HepG2 (cell line): ENCODE measurements around the gene TBCE. TPM values are rescaled to one million over a fixed set of nuclear protein-coding genes. Genes with fewer than 3 reads are reported as not detected.

Experiments used
- ARNT2 ChIP-seq: sonication (generic); formaldehyde crosslinking; IDR thresholded peaks from 2 replicates; pipeline ENCODE4 v1.8.0; 2022; ENCODE audit warnings: mild to moderate bottlenecking, low read depth, missing genetic modification reagents, moderate library complexity
- NRL ChIP-seq: sonication (generic); formaldehyde crosslinking; IDR thresholded peaks from 2 replicates; pipeline ENCODE4 v1.5.0; 2020; ENCODE audit warnings: missing genetic modification reagents, mild to moderate bottlenecking, moderate library complexity, borderline replicate concordance
- PAF1 ChIP-seq: IDR thresholded peaks from 2 replicates; pipeline ENCODE4 v1.6.1; 2016; ENCODE audit warnings: missing genetic modification reagents, missing compliant biosample characterization
- PHB2 ChIP-seq: fragments of 450-650 bp; IDR thresholded peaks from 2 replicates; pipeline ENCODE4 v1.6.1; 2018; ENCODE audit not compliant: partially characterized antibody
- SAFB2 ChIP-seq: sonication (generic); formaldehyde crosslinking; IDR thresholded peaks from 2 replicates; pipeline ENCODE4 v1.5.1; 2020; ENCODE audit warnings: missing genetic modification reagents, low read depth, mild to moderate bottlenecking, borderline replicate concordance
- TAF1 ChIP-seq: sonication (generic); formaldehyde crosslinking; IDR thresholded peaks from 2 replicates; pipeline ENCODE4 v1.4.0; 2020; ENCODE audit warnings: missing genetic modification reagents
- THAP11 ChIP-seq: IDR thresholded peaks from 2 replicates; pipeline ENCODE4 v1.6.1; 2016; ENCODE audit warnings: missing biosample characterization, missing genetic modification reagents
- ZBTB3 ChIP-seq: sonication (generic); formaldehyde crosslinking; IDR thresholded peaks from 2 replicates; pipeline ENCODE4 v1.4.0; 2020; ENCODE audit warnings: low read depth, mild to moderate bottlenecking, moderate library complexity, missing genetic modification reagents, borderline replicate concordance
- ZMAT3 ChIP-seq: sonication (generic); formaldehyde crosslinking; conservative IDR thresholded peaks from 2 replicates; pipeline ENCODE4 v1.7.0; 2021; ENCODE audit warnings: missing genetic modification reagents
- ZNF180 ChIP-seq: sonication (generic); formaldehyde crosslinking; IDR thresholded peaks from 2 replicates; pipeline ENCODE4 v1.4.0; 2020; ENCODE audit warnings: low read depth, missing genetic modification reagents, borderline replicate concordance
- ZNF546 ChIP-seq: sonication (generic); formaldehyde crosslinking; conservative IDR thresholded peaks from 2 replicates; pipeline ENCODE4 v1.8.1; 2023; ENCODE audit warnings: mild to moderate bottlenecking, missing genetic modification reagents
- ZNF772 ChIP-seq: sonication (generic); formaldehyde crosslinking; IDR thresholded peaks from 2 replicates; pipeline ENCODE4 v1.5.0; 2020; ENCODE audit warnings: mild to moderate bottlenecking, missing genetic modification reagents
- polyA plus RNA-seq, 8 experiments: library from polyadenylated mRNA; depleted of rRNA in 3 of 8; stranded (reverse) in 7 of 8; unstranded in 1 of 8; fragments of >200 nt; fragmentation: Illumina TruSeq in 4 of 8; extraction: Trizol in 4 of 8; gene quantifications; 2 replicates each; pipeline versions ENCODE4 v1.2.1 to v1.2.3, GENCODE V29; 2011 to 2016; ENCODE audit warnings: low read depth in 4 of 8, missing spikeins in 1 of 8, mixed read lengths in 1 of 8; ENCODE audit not compliant: insufficient read depth in 1 of 8
- total RNA-seq, 5 experiments: library from RNA; depleted of rRNA; stranded (reverse); fragments of >200 nt; fragmentation: Illumina TruSeq; extraction: Trizol; gene quantifications; 2 replicates each; pipeline ENCODE4 v1.2.3, GENCODE V29; 2016; ENCODE audit warnings: low read depth in 1 of 5
- TF ChIP-seq, protein P1 (sequence below): sonication (generic); formaldehyde crosslinking; IDR thresholded peaks from 2 replicates; pipeline ENCODE4 v1.8.0; 2022; ENCODE audit warnings: mild to moderate bottlenecking, missing genetic modification reagents
- TF ChIP-seq, protein P2 (sequence below): sonication (generic); formaldehyde crosslinking; IDR thresholded peaks from 2 replicates; pipeline ENCODE4 v1.4.0; 2020; ENCODE audit warnings: missing genetic modification reagents, borderline replicate concordance
- TF ChIP-seq, protein P3 (sequence below): sonication (generic); formaldehyde crosslinking; IDR thresholded peaks from 2 replicates; pipeline ENCODE4 v1.4.0; 2020; ENCODE audit warnings: missing genetic modification reagents

Gene TBCE
- total and polyA plus RNA-seq, 2 of the 13 experiments (the other 11 are each of a cell fraction or from before 2014, with no cell fraction given) = 25.6 to 31.1 TPM

DNA sequence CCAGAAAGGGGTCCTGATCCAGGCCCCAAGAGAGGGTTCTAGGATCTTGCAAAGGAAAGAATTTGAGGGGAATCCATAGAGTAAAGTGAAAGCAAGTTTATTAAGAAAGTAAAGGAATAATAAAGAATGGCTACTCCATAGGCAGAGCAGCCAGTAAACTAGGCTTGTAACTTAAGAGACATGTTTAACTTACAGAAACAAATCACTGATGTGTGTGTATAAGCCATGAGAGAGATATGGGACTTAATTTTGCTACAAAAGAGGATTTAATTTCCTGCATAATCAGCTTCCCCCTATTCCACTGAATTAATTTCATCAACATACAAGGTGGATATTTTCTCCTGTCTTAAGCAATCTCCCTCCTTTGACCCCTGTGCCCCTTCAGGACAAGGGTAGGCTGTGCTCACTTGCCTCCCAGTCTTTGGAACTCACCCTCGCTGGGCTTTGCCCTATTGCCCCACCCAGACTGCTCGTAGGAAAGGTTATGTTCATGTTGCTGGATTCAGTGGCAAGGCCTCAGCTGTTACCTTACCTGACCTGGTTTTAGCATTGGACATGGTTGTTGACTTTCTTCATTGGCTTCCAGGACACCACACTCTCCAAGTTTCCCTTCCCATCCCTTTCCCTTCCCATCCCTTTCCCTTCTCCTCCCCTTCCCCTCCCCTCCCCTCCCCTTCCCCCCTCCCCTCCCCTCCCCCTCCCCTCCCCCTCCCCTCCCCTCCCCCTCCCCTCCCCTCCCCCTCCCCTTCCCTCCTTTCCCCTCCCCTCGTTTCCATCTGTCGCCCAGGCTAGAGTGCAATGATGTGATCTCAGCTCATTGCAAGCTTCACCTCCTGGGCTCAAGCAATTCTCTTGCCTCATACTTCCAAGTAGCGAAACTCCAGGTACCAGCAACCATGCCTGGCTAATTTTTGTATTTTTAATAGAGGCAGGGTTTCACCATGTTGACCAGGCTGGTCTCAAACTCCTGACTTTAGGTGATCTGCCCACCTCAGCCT lies 44.6 kb downstream of the TBCE start (continued):
- no peak for TF ChIP-seq ZNF180 (CRISPR knock-in tag)
- TF ChIP-seq NRL (CRISPR knock-in tag) = no peak
- TF ChIP-seq ZBTB3 = no peak
- 0 out of 2 replicates have a peak, but pooled peaks have one; percentile 26 for TF ChIP-seq ZNF772 (CRISPR knock-in tag)
- TF ChIP-seq, protein P1, sequence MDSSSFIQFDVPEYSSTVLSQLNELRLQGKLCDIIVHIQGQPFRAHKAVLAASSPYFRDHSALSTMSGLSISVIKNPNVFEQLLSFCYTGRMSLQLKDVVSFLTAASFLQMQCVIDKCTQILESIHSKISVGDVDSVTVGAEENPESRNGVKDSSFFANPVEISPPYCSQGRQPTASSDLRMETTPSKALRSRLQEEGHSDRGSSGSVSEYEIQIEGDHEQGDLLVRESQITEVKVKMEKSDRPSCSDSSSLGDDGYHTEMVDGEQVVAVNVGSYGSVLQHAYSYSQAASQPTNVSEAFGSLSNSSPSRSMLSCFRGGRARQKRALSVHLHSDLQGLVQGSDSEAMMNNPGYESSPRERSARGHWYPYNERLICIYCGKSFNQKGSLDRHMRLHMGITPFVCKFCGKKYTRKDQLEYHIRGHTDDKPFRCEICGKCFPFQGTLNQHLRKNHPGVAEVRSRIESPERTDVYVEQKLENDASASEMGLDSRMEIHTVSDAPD (CRISPR knock-in tag) = no peak
- TF ChIP-seq SAFB2 (CRISPR knock-in tag) = no peak
- no peak; the same call in 1 of the 2 replicates for TF ChIP-seq ARNT2 (CRISPR knock-in tag)
- TF ChIP-seq TAF1 (CRISPR knock-in tag) = no peak
- no peak for TF ChIP-seq PHB2
- TF ChIP-seq ZMAT3 = no peak
- TF ChIP-seq ZNF546 (CRISPR knock-in tag) = no peak
- TF ChIP-seq PAF1 = no peak
- TF ChIP-seq, protein P2, sequence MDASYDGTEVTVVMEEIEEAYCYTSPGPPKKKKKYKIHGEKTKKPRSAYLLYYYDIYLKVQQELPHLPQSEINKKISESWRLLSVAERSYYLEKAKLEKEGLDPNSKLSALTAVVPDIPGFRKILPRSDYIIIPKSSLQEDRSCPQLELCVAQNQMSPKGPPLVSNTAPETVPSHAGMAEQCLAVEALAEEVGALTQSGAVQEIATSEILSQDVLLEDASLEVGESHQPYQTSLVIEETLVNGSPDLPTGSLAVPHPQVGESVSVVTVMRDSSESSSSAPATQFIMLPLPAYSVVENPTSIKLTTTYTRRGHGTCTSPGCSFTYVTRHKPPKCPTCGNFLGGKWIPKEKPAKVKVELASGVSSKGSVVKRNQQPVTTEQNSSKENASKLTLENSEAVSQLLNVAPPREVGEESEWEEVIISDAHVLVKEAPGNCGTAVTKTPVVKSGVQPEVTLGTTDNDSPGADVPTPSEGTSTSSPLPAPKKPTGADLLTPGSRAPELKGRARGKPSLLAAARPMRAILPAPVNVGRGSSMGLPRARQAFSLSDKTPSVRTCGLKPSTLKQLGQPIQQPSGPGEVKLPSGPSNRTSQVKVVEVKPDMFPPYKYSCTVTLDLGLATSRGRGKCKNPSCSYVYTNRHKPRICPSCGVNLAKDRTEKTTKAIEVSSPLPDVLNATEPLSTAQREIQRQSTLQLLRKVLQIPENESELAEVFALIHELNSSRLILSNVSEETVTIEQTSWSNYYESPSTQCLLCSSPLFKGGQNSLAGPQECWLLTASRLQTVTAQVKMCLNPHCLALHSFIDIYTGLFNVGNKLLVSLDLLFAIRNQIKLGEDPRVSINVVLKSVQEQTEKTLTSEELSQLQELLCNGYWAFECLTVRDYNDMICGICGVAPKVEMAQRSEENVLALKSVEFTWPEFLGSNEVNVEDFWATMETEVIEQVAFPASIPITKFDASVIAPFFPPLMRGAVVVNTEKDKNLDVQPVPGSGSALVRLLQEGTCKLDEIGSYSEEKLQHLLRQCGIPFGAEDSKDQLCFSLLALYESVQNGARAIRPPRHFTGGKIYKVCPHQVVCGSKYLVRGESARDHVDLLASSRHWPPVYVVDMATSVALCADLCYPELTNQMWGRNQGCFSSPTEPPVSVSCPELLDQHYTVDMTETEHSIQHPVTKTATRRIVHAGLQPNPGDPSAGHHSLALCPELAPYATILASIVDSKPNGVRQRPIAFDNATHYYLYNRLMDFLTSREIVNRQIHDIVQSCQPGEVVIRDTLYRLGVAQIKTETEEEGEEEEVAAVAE = no peak
- TF ChIP-seq THAP11 (CRISPR knock-in tag) = peak; percentile 52; the same call in 1 of the 2 replicates
- TF ChIP-seq, protein P3, sequence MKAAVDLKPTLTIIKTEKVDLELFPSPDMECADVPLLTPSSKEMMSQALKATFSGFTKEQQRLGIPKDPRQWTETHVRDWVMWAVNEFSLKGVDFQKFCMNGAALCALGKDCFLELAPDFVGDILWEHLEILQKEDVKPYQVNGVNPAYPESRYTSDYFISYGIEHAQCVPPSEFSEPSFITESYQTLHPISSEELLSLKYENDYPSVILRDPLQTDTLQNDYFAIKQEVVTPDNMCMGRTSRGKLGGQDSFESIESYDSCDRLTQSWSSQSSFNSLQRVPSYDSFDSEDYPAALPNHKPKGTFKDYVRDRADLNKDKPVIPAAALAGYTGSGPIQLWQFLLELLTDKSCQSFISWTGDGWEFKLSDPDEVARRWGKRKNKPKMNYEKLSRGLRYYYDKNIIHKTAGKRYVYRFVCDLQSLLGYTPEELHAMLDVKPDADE = no peak
